Prostate gland (tissue), 2 donors: Measurements from ENCODE around the gene ADAMTS17.

Experiments used
- CTCF ChIP-seq, 4 experiments: fragments of 200-600 bp in 2 of 4; fragments of 450-650 bp in 2 of 4; sonication (generic) in 2 of 4; IDR thresholded peaks; 1 replicate in 3 of 4; 2 replicates in 1 of 4; pipeline ENCODE4 v1.5.1; 2016 to 2019; ENCODE audit warnings: antibody characterized with exemption in 4 of 4, mild to moderate bottlenecking in 2 of 4, moderate library complexity in 2 of 4
- POLR2A ChIP-seq: fragments of 450-650 bp; IDR thresholded peaks from one replicate; pipeline ENCODE4 v1.6.1; 2016; ENCODE audit warnings: antibody characterized with exemption, mild to moderate bottlenecking
- POLR2AphosphoS5 ChIP-seq: sonication (generic); formaldehyde crosslinking; IDR thresholded peaks from one replicate; pipeline ENCODE4 v1.6.1; 2017; ENCODE audit warnings: antibody characterized with exemption

GRCh38 chr15:100100926-100101325 lies 240.8 kb downstream of the ADAMTS17 start:
- TF ChIP-seq POLR2A: no peak
- no peak for TF ChIP-seq CTCF (IDR thresholded peaks at IDR 0.05)
- TF ChIP-seq POLR2AphosphoS5: no peak
